Cortex of kidney (tissue), 1 donor: ENCODE data around the gene COL11A1.

Source experiments
- DNase-seq: peaks from one replicate; lab custom pipeline; 2025; lab: John Stamatoyannopoulos, UW

COL11A1 gene

GRCh38 chr1:102899935-102900334 lies 208.4 kb downstream of the COL11A1 start:
- DNase-seq = no peak

- no peak for DNase-seq
Measured at GRCh38 chr1:102897557-102897956, 210.8 kb downstream of the COL11A1 start.

DNA sequence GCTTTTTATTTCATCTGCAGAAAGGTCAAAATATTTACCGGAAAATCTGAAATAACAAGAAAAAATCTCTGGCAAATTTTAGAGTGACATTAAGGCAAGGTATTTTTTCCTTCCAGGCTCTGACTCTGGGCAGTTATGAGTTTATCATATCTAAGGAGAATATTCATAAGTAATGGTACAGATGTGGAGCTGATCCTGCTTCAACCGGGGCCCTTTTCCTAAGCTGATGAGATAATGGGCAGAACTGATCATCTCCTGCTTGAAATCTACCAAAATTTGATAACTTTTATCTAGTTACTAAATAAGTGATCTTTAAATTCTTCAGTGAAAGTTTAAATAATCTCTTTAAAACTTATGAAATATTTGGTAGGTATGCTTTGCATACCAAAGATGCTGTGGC lies 211.6 kb downstream of the COL11A1 start:
- no peak for DNase-seq

- no peak for DNase-seq
Measured at GRCh38 chr1:102896286-102896685, 212.0 kb downstream of the COL11A1 start.

DNA sequence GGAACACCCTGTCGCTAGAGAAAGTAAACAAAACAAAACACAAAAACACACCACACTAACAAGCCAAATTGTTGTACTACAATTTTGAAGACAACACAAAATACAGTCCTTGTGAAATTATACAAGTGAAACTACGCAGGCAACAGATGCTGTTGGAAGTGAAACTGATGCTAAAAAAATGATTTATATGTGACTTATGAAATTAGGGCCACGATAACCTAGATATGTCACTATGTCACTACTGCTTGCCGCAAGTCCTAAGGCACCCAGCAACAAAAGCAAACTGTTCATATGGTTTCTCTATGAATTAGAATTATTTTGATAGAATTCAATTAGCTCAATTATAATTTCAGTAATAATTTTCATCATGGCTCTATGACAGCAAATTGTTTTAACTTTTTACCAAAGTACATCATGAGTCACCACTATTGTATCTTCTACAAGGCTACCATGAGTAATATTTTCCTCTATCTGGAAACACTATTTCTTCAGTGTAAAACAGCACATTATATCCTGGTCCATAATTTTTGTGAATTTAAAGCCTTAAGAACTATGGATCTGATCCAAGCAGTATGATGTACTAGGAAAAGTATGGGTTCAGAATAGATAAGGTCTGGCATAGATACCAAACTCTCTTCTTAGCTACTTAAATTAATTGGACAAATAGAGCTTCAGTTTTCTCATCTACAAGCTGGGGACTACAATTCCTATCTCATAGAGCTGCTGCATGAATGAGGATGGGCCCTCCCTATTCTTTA lies 216.3 kb downstream of the COL11A1 start:
- no peak for DNase-seq

GRCh38 chr1:102886638-102887037 lies 221.7 kb downstream of the COL11A1 start:
- no peak for DNase-seq

- no peak for DNase-seq
Measured at GRCh38 chr1:102884238-102884637, 224.1 kb downstream of the COL11A1 start.

DNA sequence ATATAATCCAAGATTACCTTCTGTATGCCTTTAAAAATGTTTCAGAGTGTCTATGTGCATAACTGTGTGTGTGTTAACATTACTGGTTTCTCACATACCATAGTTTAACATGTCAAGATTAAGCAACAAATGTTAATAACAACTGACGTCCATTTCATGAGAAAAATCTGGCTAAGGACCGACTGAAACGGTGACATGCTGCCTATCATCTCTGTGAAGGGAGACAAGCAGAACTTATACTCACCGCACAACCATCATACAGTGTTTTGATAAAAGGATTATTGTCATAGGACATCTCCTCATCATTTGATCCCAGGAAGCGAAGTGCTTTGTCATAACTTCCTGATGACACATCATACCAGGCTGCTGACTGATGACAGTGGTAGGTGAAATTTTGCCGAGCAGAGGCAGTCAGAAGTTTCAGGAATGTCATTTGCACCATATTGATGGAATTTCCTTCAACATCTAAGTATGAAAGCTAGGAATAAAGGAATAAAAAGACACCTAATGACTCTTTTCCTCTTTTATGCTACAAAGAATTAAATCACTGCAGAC lies 228.8 kb downstream of the COL11A1 start:
- DNase-seq = no peak

GRCh38 chr1:102875756-102876155 lies 232.6 kb downstream of the COL11A1 start:
- DNase-seq = no peak

DNA sequence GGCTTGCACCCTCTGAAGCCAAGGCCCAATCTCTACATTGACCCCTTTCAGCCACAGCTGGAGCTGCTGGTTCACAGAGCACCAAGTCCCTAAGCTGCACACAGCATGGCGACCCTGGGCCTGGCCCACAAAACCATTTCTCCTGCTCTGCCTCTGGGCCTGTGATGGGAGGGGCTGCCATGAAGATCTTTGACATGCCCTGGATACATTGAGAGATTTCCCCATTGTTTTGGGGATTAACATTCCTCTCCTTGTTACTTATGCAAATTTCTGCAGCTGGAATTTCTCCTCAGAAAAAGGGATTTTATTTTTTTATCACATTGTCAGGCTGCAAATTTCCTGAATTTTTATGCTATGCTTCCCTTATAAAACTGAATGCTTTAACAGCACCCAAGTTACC lies 235.8 kb downstream of the COL11A1 start:
- no peak for DNase-seq

DNA sequence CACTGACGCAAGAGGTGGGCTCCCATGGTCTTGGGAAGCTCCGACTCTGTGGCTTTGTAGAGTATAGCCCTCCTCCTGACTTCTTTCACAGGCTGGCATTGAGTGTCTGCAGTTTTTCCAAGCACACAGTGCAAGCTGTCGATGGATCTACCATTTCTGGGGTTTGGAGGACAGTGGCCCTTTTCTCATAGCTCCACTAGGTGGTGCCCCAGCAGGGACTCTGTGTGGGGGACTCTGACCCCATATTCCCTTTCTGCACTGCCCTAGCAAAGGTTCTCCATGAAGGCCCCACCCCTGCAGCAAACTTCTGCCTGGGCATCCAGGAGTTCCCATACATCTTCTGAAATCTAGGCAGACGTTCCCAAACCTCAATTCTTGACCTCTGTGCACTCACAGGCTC lies 236.2 kb downstream of the COL11A1 start:
- DNase-seq = no peak

GRCh38 chr1:102863704-102864103 lies 244.6 kb downstream of the COL11A1 start:
- no peak for DNase-seq

- DNase-seq = no peak
Measured at GRCh38 chr1:102861247-102861646, 247.1 kb downstream of the COL11A1 start.

- no peak for DNase-seq
Measured at GRCh38 chr1:102858695-102859094, 249.6 kb downstream of the COL11A1 start.

DNA sequence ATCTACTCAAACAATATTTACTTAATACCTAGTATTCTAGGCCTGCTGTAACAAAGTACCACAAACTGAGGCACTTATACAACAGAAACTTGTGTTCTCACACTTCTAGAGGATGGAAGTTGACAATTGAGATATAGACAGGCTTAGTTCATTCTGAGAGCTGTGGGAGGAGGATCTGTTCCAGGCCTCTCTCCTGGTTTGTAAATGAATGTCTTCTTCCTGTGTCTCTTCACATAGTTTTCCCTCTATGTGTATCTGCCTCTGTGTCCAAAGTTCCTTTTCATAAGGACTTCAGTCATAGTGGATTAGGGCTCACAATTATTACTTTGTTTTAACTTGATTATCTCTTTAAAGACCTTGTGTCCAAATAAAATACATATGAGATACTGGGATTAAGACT lies 251.1 kb downstream of the COL11A1 start:
- DNase-seq = no peak

GRCh38 chr1:102853701-102854187 lies 254.6 kb downstream of the COL11A1 start:
- no peak for DNase-seq

DNA sequence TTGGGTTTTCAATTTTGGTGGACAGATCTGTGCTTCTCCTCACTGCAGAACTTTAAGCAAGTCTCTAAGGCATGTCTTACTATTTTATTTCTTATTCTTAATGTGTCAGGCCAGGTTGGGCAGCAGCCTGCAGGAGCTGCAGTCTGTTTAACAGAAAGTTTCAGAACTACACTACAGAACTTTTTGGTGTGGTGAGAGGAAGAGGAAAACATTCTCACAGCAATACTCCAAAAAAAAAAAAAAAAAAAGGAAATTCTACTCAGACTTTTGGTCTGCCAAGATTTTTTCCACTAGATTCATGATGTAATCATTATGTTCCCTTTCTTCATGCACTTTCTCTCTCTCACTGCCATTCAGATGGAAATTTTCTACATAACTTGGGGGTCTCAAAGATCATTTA lies 255.2 kb downstream of the COL11A1 start:
- no peak for DNase-seq

DNA sequence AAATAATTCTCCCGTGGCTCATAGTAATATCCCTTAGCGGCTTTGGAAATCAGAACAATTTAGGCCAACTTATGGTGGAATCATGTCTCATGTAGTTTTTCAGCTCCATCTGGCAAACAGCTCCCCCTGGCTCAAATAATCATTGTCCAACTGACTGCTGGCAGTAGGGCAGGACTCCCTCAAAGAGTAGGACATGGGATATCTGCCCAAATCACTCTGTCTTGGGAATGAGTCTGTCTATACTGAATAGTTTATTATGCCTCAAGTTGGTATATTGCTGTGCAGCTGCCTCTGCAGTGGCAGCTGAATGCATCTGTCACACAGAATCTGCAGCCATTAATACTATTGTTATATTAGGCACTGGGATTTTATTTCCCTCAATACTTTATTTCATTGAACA lies 255.7 kb downstream of the COL11A1 start:
- DNase-seq = no peak

- DNase-seq = no peak
Measured at GRCh38 chr1:102851616-102852015, 256.7 kb downstream of the COL11A1 start.

- no peak for DNase-seq
Measured at GRCh38 chr1:102842606-102843005, 265.7 kb downstream of the COL11A1 start.

DNA sequence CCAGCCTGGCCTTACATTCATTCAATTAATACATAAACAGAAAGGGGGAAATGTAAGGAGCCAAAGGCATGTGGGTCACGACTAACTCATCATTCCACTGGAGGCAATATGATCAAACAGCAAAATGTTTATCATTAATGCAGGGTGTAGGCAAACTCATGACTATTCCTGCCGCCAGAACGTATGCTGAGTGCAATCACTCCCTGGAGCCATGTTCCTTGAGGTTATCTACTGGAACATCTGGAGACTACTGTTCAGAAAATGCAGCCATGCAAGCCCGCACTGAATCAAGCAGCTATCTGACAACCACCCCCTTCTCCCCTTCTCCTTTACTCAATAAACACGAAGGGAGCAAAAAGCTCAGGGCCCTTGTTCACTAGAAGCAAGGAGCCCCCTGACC lies 267.6 kb downstream of the COL11A1 start:
- no peak for DNase-seq

- no peak for DNase-seq
Measured at GRCh38 chr1:102838016-102838415, 270.3 kb downstream of the COL11A1 start.

GRCh38 chr1:102837551-102837950 lies 270.8 kb downstream of the COL11A1 start:
- DNase-seq = no peak

- DNase-seq = no peak
Measured at GRCh38 chr1:102836991-102837390, 271.3 kb downstream of the COL11A1 start.
